CD1c-positive myeloid dendritic cell (primary cell): Measurements from ENCODE around the gene PLIN3.
A peak's percentile ranks its signal among the peaks of the same experiment; 100 is the strongest.
"Not testable (repeated sequence)": the region's sequence is repeated elsewhere in the genome, so short reads cannot be mapped to it uniquely, and the experiment has no call there.

Experiments used
- DNase-seq: peaks from one replicate; pipeline ENCODE4 v3.0.0-alpha.2; 2016; ENCODE audit errors: extremely low spot score

The PLIN3 gene

GRCh38 chr19:4891066-4891465, 23.6 kb upstream of the PLIN3 start:
- no peak for DNase-seq

GRCh38 chr19:4889034-4889815, 21.8 kb upstream of the PLIN3 start:
- DNase-seq = no peak

DNA sequence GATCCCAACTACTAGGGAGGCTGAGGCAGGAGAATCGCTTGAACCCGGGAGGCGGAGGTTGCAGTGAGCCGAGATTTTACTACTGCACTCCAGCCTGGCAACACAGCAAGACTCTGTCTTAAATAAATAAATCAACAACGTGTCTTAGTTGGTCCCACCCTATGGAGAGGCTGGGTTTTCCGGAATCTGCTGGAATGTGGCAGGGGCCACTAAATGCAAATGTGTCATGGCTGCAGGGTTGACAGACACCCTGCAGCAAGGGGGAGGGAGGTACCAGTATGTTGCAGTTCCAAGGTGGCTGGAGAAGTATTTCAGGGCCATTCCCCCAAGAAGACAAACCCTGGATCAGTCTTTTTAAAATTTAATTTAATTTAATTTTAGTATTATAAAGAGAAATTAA, 20.3 kb upstream of the PLIN3 start:
- not testable (repeated sequence) for DNase-seq

DNA sequence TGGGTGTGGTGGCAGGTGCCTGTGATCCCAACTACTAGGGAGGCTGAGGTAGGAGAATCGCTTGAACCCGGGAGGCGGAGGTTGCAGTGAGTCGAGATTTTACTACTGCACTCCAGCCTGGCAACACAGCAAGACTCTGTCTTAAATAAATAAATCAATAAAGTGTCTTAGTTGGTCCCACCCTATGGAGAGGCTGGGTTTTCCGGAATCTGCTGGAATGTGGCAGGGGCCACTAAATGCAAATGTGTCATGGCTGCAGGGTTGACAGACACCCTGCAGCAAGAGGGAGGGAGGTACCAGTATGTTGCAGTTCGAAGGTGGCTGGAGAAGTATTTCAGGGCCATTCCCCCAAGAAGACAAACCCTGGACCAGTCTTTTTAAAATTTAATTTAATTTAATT, 17.5 kb upstream of the PLIN3 start:
- not testable (repeated sequence) for DNase-seq

DNA sequence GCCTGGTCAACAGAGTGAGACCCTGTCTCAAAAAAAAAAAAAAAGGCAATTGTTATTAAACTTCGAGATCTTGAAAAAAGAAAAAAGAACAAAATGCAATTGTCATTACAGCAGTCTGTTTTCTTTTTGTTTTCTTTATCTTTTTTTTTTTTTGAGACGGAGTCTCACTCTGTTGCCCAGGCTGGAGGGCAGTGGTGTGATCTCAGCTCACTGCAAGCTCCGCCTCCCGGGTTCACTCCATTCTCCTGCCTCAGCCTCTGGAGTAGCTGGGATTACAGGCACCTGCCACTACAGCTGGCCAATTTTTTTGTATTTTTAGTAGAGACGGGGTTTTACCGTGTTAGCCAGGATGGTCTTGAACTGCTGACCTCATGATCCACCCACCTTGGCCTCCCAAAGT, 15.4 kb upstream of the PLIN3 start:
- not testable (repeated sequence) for DNase-seq

GRCh38 chr19:4879041-4879440, 11.6 kb upstream of the PLIN3 start:
- DNase-seq = no peak

GRCh38 chr19:4878491-4878968, 11.1 kb upstream of the PLIN3 start:
- DNase-seq = no peak

DNA sequence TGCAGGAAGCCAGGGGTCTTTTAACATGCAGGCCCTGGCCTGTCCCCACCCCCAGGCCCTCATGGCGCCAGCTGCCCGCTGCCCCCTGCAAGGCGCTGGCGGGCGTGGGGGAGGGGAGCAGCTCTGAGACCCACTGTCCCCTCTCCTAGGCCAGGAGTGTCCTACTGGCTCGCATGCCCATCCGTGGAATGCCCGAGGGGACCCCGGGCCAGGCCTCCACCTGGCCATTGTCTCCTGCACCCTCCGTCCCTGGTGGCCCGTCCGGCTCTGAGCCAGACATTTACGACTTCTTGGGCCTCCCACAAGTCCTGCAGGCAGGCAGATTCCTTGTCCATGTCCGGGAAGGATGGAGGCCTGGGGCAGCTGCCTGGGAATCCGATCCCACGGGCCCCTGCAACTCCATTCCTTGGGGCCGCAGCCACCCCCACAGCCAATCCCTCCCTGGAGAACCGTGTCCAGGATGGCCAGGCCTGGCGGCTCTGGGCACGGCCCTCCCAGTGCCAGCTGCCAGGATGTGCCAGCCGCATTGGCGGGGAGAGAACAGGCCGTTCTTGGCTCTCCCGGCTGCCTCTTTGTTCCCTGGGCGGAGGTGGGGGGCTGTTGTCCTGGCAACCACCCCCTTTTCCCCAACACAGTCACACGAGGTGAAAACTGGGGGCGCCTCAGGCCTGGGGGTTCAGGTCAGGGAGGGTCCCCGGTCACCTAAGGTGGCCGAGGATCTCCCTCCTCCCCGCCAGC, 10.5 kb upstream of the PLIN3 start:
- no peak for DNase-seq

DNA sequence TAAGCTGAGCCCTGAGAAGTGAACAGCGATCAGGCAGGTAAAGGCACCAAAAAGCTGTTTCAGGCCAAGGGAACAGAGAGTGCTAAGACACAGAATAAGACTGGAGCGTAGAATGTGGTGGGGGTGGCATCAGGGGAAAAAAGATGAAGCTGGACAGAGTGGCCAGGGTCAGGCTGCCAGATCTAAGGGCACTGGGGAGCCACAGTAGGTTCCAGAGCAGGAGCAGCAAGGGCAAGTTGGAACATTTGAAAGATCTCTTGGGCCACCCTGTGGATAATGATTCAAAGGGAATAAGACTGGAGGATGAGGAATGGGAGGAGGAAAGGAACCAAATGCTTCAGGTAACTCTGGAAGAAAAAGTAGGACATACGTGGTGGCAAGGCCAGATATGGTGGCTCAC, 6.5 kb upstream of the PLIN3 start:
- DNase-seq = no peak

- no peak for DNase-seq
Observed at GRCh38 chr19:4871711-4872110, 4.2 kb upstream of the PLIN3 start.

DNA sequence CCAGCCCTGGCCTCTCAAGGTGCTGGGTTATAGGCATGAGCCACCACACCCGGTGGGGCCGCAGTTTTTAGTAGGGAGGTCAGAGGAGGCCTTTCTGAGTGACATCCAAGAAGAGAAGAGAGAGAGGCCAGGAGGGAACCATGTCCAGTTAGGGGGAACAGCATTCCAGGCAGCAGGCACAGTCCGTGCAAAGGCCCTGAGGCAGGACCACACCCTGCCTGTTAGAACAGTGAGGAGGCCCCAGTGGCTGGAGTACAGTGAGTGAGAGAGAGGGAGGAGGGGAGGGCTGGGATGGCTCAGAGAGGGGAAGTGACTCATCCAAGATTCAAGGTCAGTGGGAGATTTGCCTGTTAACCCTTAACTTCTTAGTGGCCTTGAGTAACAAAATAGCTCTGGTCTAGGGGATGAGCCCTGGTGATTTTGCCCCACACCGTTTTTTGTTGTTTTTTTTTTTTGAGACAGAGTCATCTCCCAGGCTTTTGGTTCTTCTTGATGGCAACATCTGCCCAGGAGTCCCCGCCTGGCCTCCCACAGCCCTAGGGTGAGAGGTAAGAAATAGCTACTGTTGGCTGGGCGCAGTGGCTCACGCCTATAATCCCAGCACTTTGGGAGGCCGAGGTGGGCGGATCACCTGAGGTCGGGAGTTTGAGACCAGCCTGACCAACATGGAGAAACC, 2.7 kb upstream of the PLIN3 start:
- DNase-seq = peak; percentile 84

DNA sequence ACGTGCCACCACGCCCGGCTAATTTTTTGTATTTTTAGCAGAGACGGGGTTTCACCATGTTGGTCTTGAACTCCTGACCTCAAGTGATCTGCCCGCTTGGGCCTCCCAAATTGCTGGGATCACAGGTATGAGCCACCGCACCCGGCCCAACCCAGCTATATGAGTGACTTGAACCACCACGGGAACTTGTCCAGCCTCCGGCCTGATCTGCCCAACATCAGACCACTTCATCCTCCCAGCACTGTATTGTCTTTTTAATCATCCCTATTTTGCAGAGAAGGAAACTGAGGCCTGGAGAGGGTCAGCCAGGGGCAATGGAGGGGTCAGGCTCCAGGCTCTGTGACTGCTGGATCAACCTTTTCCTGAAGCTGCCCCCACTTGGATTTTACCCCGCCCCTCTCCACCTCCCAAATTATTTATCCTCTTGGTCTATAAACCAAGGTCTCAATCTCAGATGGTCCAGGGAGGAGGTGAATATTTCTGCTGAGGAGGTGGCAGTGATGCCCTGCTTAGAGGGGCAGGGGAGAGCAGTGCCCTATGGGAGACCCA, 893 bp upstream of the PLIN3 start:
- no peak for DNase-seq

DNA sequence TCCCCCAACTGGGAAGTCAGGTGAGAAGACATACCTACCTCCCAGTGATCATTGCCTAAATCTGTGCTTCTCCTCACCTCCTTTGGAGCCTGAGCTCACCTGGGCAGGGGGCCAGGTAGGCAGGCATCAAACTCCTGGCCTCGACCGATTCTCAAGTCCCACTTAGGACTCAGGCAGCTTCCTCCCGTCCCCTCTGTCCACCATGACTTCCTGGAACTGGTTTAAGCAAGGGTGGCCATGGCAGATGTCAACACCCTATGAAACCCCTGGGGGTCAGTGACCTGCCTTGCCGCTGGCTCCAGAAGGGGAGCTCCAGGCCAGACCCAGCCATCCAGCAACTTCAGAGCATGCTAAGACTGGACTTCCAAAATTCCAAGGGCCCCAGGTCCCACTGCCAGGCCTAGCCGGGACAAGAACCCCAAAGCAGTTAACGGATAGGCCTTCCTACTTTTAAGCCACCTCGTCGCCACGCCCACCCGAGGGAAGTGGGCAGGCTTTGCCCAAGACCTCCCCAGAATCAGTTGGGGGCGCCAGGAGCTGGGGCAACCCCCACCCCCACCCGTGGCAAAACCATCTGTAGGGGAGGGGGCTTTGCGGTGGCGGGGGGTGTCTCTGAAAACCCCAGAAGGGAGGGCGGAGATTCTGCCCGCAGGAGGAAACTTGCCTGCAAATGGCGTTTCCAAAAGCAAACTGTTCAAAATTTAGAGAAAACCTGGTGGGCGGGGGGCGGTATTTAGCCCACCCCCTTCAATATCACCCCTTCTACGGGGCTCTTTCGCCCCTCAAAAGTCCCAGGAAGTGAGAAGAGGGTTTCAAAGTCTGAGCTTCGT, 657 bp downstream of the PLIN3 start:
- peak; percentile 68 for DNase-seq

DNA sequence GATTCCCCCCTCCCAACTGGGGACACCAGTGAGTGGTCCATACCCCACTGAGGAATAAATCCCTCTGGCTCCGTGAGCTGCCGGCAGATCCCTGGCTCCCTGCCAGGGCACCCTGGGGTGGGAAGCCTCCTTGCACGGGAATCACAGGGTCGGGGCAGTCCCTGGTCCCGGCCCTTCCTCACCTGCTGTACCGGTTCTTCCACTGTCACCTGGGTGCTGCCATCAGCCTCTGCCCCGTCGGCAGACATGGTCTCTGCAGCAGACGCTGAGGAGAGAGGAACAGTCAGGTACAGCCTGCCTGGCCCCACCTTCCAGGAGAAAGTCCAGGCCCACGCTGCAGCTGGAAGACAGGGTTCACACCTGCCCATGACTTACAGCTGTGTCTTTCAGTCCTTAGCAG, 6.3 kb downstream of the PLIN3 start:
- no peak for DNase-seq

DNA sequence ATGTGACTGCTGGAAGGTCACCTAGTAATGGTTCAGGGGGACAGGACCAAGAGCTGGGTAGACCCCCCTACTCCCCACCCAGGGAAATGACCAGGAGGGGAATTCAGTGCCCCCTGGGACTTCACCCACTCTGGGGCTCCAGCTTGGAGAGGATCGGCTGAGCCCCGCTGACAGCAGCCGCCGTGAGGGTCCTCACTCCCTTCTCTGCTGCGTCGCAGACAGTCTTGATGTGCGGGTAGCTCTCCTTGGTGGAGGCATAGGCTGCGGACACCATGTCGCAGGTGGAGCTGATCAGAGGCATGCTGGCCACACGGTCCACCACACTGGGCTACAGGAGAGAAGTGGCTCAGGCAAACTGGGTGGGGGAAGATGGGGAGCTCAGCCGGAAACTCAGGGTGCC, 7.8 kb downstream of the PLIN3 start:
- DNase-seq = no peak

DNA sequence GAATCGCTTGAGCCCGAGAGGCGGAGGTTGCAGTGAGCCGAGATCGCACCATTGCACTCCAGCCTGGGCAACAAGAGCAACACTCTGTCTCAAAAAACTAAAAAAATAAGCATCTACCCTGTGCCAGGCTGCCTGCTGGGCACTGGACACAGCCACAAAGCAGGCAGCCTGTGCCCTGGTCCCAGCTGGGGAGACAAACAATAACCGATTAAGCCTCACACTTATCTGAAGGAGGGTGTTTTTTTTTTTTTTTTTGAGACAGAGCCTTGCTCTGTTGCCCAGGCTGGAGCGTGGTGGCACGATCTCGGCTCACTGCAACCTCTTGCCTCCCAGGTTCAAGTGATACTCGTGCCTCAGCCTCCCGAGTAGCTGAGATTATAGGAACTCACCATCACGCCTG, 11.0 kb downstream of the PLIN3 start:
- DNase-seq = not testable (repeated sequence)

GRCh38 chr19:4853506-4853905, 14.0 kb downstream of the PLIN3 start:
- DNase-seq = not testable (repeated sequence)

DNA sequence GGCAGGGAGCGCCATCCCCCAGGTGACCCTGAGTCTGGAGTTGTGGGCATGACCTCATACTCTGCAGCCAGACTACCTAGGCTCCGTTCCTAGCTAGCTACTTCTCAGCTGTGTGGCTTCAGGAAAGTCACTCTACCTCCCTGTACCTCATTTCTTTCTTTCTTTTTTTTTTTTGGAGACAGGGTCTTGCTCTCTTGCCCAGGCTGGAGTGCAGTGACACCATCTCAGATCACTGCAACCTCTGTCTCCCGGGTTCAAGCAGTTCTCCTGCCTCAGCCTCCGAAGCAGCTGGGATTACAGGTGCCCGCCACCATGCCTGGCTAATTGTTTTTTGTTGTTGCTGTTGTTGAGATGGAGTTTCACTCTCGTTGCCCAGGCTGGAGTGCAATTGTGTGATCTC, 15.0 kb downstream of the PLIN3 start:
- no peak for DNase-seq

DNA sequence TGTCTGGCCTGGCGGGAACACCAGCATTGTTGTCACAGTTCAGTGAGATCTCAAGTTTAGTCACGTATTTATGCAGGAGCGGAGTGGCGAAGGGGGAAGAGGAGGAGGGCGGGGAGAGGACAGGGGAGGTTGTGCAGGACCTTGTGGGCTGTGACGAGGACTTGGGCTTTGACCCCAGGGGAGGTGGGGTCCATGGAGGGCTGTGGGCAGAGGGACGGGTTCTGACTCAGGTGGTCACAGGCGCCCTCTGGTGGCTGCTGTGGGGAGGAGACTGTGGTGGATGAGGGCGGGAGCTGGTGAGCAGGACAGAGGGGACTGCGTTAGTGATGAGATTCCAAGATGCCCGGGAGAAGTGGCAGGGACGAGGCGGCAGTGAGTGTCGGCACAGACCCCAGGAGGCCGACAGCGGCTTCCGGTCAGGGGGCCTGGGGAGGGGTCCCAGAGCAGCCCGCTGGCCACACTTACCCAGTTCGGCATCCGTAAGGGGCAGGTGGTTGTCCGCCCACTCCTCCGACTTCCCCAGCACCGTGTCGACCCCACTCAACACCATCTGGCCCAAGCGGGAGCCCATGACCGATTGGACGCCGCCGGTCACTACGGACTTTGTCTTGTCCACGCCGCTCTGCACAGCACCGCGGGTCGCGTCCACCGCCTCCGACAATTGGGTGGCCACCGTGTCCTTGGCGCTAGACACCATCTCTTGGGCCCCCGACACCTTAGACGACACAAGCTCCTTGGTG, 15.7 kb downstream of the PLIN3 start:
- peak; percentile 58 for DNase-seq

DNA sequence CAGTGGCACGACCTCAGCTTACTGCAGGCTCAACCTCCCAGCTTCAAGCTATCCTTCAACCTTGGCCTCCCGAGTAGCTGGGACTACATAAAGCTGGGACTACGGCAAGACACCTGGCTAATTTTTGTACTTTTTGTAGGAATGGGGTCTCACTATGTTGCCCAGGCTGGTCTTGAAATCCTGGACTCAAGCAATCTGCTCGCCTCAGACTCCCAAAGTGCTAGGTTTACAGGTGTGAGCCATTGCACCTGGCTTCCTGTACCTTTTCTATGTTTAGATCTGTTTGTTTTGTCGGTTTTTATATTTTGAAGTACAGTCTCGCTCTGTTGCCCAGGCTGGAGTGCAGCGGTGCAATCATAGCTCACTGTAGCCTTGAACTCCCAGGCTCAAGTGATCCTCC, 18.4 kb downstream of the PLIN3 start:
- no peak for DNase-seq
